Neural cell (in vitro differentiated cells): ENCODE measurements around the gene GNAT2.

Experiments used
- CTCF ChIP-seq: fragments of 450-650 bp; IDR thresholded peaks from 2 replicates; pipeline ENCODE4 v1.5.1; 2014; ENCODE audit warnings: antibody characterized with exemption, mild to moderate bottlenecking, moderate library complexity; ENCODE audit not compliant: poor library complexity, severe bottlenecking
- EZH2 ChIP-seq: fragments of 200-600, 300-800 bp; shearing (Covaris generic), sonication (generic); IDR thresholded peaks from 2 replicates; pipeline ENCODE4 v1.6.1; 2014; ENCODE audit warnings: antibody characterized with exemption, low read length, borderline replicate concordance, mild to moderate bottlenecking; ENCODE audit not compliant: insufficient read depth, poor library complexity, severe bottlenecking

- TF ChIP-seq CTCF = no peak
- no peak for TF ChIP-seq EZH2
Observed at GRCh38 chr1:109564194-109564878, 55.1 kb downstream of the GNAT2 start.
